MCF 10A (cell line): Measurements from ENCODE around the gene TPGS1. TPM values are rescaled to one million over a fixed set of nuclear protein-coding genes. Genes with fewer than 3 reads are reported as not detected.

ENCODE experiments used
- BruUV-seq: library from RNA; stranded (reverse); fragments of 400-500 nt; replicated peaks from 2 replicates; lab custom pipeline; 2021; lab: Mats Ljungman, UMichigan
- CTCF ChIA-PET: fragments of 300-600 bp; sonication (Branson Sonifier 250); formaldehyde crosslinking; extraction: SDS; loops from one replicate; lab custom pipeline; 2021; ENCODE audit warnings: antibody characterized with exemption, inconsistent platforms; lab: Yijun Ruan, JAX
- POLR2A ChIA-PET: fragments of 300-600, 350-650 bp; sonication (Branson Sonifier 250); formaldehyde crosslinking; extraction: SDS; loops from one replicate; lab custom pipeline; 2020; ENCODE audit warnings: antibody characterized with exemption, inconsistent platforms; lab: Yijun Ruan, JAX
- DNase-seq: peaks from one replicate; pipeline ENCODE4 v3.0.0-alpha.2; 2018; ENCODE audit not compliant: unreplicated experiment
- H3K27ac Mint-ChIP-seq: one replicate; pipeline ENCODE4 v1.8.0; 2022; ENCODE audit warnings: mild to moderate bottlenecking, low read depth, mixed read lengths; ENCODE audit not compliant: unreplicated experiment
- H3K27me3 Mint-ChIP-seq: one replicate; pipeline ENCODE4 v1.8.0; 2022; ENCODE audit warnings: mixed read lengths; ENCODE audit not compliant: insufficient read depth, unreplicated experiment
- H3K36me3 Mint-ChIP-seq: one replicate; pipeline ENCODE4 v1.8.0; 2022; ENCODE audit warnings: mild to moderate bottlenecking, moderate library complexity, mixed read lengths; ENCODE audit not compliant: insufficient read depth, unreplicated experiment
- H3K4me1 Mint-ChIP-seq: one replicate; pipeline ENCODE4 v1.8.0; 2022; ENCODE audit warnings: mixed read lengths; ENCODE audit not compliant: insufficient read depth, unreplicated experiment
- H3K4me3 Mint-ChIP-seq: one replicate; pipeline ENCODE4 v1.8.0; 2022; ENCODE audit warnings: mild to moderate bottlenecking, moderate library complexity, mixed read lengths; ENCODE audit not compliant: unreplicated experiment
- H3K9me3 Mint-ChIP-seq: one replicate; pipeline ENCODE4 v1.8.0; 2022; ENCODE audit warnings: mixed read lengths; ENCODE audit not compliant: unreplicated experiment
- CTCF ChIP-seq: fragments of 200-600 bp; IDR thresholded peaks from one replicate; pipeline ENCODE4 v1.8.0; 2022; ENCODE audit warnings: antibody characterized with exemption, mild to moderate bottlenecking; ENCODE audit not compliant: unreplicated experiment
- intact Hi-C: fragments of 100-400 bp; cut with micrococcal nuclease; formaldehyde crosslinking; loops from 2 replicates; pipeline ENCODE4 v1.14.1; 2022
- total RNA-seq: library from RNA; stranded (reverse); gene quantifications from 2 replicates; pipeline ENCODE4 v1.2.3, GENCODE V29; 2022

The TPGS1 gene
- total RNA-seq, 1 experiment from 2014 or later, result 11.9 TPM

- Mint-ChIP-seq H3K9me3 (no peaks in the 10 kb centered on the region), H3K4me3 (no peak overlapping the region), H3K27me3 (no peaks in the 10 kb centered on the region), H3K4me1 (peaks cover 17% of the 10 kb centered on the region), H3K27ac (no peak overlapping the region), H3K36me3 (peaks cover 4% of the 10 kb centered on the region)
- BruUV-seq, result no TSS peak
- intact Hi-C loops, result no loop called here
- POLR2A ChIA-PET, result no interaction called here
- TF ChIP-seq CTCF, result no peak
- CTCF ChIA-PET, result no interaction called here
- no peak for DNase-seq
Observed at GRCh38 chr19:513368-514165, 6.3 kb downstream of the TPGS1 start.

GRCh38 chr19:514166-514663 is 6.9 kb downstream of the TPGS1 start:
- Mint-ChIP-seq H3K9me3 (no peaks in the 10 kb centered on the region), H3K36me3 (peaks cover 4% of the 10 kb centered on the region), H3K4me3 (no peak overlapping the region), H3K4me1 (peaks cover 11% of the 10 kb centered on the region), H3K27me3 (no peaks in the 10 kb centered on the region), H3K27ac (no peak overlapping the region)
- BruUV-seq, result no TSS peak
- ChIA-PET CTCF (interaction anchor here (0.5 kb wide), 1 partner anchor 222 kb away, joined by 3 read pairs; no protein-coding TSS in a partner anchor), POLR2A (no interaction called here)
- DNase-seq, result no peak
- TF ChIP-seq CTCF, result no peak
- intact Hi-C loops, result no loop called here

GRCh38 chr19:517721-518597 is 10.7 kb downstream of the TPGS1 start:
- no TSS peak for BruUV-seq
- Mint-ChIP-seq H3K27me3 (no peaks in the 10 kb centered on the region), H3K4me3 (no peak overlapping the region), H3K4me1 (no peaks in the 10 kb centered on the region), H3K9me3 (no peaks in the 10 kb centered on the region), H3K27ac (no peak overlapping the region), H3K36me3 (peaks cover 7% of the 10 kb centered on the region)
- intact Hi-C loops, result no loop called here
- CTCF ChIA-PET, result no interaction called here
- no peak for DNase-seq
- POLR2A ChIA-PET, result no interaction called here
- TF ChIP-seq CTCF, result no peak
